Measurements from ENCODE around the gene FCMR.
A peak's percentile ranks its signal among the peaks of the same experiment; 100 is the strongest.
"Not testable (repeated sequence)": the region's sequence is repeated elsewhere in the genome, so short reads cannot be mapped to it uniquely, and the experiment has no call there.

The FCMR gene

GRCh38 chr1:206872139-206872538 lies 49.6 kb downstream of the FCMR start:
- no peak for DNase-seq (ENCODE audit: low spot score)

DNA sequence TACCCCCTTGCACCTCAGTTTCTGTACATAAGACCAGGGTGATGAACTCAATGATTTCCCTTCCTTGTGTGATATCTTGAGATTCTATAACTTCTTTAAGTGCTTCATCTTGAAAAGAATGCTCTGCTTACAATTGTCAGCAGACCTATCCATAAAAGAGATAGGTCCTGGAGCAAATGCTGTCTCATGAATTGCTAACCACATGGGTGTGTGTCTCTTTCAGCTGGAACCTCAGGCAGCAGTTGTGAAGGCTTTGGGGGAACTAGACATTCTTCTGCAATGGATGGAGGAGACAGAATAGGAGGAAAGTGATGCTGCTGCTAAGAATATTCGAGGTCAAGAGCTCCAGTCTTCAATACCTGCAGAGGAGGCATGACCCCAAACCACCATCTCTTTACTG lies 53.5 kb downstream of the FCMR start:
- DNase-seq (ENCODE audit: low spot score): no peak

- no peak for DNase-seq (ENCODE audit: low spot score)
Observed at GRCh38 chr1:206867716-206868115, 54.0 kb downstream of the FCMR start.

- DNase-seq (ENCODE audit: low spot score): no peak
Observed at GRCh38 chr1:206867239-206867638, 54.5 kb downstream of the FCMR start.

DNA sequence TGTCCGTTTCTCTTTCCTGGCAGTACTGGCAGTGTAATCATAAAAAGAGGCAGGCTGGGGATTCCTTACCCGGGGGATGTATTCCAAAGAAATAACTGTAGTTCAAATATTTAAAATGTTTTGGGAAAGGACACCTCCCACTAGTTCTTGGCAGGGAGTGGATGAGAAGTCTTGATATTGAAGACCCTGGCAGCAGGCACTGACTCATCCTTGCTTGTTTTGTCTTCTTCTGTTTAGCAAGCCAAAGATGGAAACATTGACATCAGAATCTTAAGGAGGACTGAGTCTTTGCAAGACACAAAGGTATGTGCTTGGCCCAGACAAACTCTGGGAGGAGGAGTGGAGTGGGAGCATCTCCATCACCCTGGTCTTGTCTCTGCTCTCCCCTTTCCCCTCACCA lies 55.7 kb downstream of the FCMR start:
- no peak for DNase-seq (ENCODE audit: low spot score)

GRCh38 chr1:206864939-206865671 lies 56.6 kb downstream of the FCMR start, which contains the start of gene IL20:
Gene IL20 (plus strand): TSS chr1:206865623. CDS start chr1:206865853, 230 bp downstream.
- peak; percentile 76 for DNase-seq (ENCODE audit: low spot score)

DNA sequence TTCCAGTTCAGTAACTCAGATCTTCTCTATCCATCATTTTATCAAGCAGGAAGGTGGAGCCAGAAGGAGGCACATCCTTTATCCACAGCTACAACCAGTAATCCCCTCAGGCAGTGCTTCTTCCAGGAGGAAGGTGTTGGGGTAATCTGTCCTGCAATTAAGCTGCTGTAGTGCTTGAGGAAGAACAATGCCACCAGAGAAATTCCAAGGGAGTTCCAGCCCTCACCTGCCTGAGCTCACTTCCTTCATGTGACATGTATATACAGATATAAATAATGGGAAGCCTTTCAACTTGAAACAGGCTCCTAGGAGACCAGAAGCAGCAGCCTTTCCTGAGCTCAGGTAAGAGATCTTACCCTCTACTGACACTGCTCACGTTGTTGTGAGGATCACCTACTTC lies 58.5 kb downstream of the FCMR start:
- no peak for DNase-seq (ENCODE audit: low spot score)

GRCh38 chr1:206860165-206860564 lies 61.6 kb downstream of the FCMR start:
- no peak for DNase-seq (ENCODE audit: low spot score)

DNA sequence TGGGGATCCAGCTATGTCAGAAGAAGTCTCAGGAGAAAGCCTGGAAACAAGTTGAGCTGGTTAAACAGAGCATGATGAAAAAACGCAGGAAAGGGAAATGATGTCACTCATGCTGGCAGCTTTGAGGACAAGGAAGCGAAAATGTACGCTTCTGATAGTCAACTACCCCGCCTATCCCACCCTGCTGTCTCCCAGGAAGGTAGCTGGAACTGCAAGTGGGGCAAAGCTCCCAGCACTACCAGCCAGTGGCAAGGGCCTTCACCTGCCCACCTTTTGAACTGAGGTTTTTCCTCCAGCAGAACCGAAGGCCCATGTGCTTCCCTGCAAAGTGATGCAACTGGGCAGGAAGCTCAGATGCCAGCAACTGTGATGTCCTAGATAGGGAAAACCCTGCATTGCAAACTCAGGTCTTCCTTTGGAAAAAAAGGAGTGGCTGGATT lies 62.6 kb downstream of the FCMR start:
- DNase-seq (ENCODE audit: low spot score): no peak

- no peak for DNase-seq (ENCODE audit: low spot score)
Observed at GRCh38 chr1:206856674-206857464, 64.9 kb downstream of the FCMR start.

GRCh38 chr1:206855859-206856258 lies 65.9 kb downstream of the FCMR start:
- no peak for DNase-seq (ENCODE audit: low spot score)

DNA sequence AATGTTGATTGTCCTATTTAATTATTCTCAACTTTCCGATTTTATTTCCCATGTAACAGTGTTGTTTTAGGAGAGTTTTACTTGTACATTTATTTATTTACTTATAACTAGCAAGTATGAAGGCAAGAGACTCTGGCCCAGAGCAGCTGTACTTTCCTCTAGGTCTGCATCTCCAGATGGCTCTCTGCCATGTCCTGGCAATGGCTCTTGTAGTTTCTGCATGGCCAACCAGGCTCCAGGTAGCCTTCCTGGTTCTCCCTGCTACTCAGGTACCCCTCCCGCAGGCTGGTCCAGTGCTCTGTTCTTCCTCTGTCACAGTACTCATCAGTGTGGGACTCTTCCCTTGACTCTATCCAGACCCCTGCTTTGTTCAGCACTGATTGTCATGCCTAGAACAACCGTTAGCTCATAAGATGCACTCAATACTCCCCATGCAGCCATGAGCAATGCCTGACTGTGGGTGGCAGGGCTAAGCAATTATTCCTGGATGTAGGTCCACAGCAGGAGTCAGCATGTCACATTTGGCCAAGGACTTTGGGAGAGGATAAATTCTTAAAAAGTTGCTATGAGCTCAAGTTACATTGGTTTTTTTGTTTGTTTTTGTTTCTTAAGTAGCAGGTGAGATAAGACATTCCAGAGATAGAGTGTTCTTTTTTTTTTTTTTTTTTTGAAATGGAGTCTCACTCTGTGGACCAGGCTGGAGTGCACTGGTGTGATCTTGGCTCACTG lies 67.2 kb downstream of the FCMR start:
- no peak for DNase-seq (ENCODE audit: low spot score)

GRCh38 chr1:206853696-206854095 lies 68.0 kb downstream of the FCMR start:
- DNase-seq (ENCODE audit: low spot score): not testable (repeated sequence)

Measured in AG08396 (cell line).